Upper lobe of left lung (tissue), 4 donors: ENCODE results near the gene SCYL2.

Source experiments
- CTCF ChIP-seq, 6 experiments: fragments of 450-650 bp in 4 of 6; fragments of 200-600 bp in 2 of 6; sonication (generic) in 2 of 6; IDR thresholded peaks; one replicate each; pipeline ENCODE4 v1.5.1; 2016 to 2019; ENCODE audit warnings: antibody characterized with exemption in 6 of 6
- POLR2A ChIP-seq, 4 donors: fragments of 450-650 bp; IDR thresholded peaks; one replicate each; pipeline ENCODE4 v1.5.1; 2016 to 2017; ENCODE audit warnings: antibody characterized with exemption in 4 of 4, mild to moderate bottlenecking in 2 of 4
- POLR2AphosphoS5 ChIP-seq, 2 donors: sonication (generic); formaldehyde crosslinking; IDR thresholded peaks; one replicate each; pipeline ENCODE4 v1.5.1; 2017; ENCODE audit warnings: antibody characterized with exemption in 2 of 2

GRCh38 chr12:100258127-100258526 is 8.8 kb upstream of the SCYL2 start:
- TF ChIP-seq POLR2A (IDR thresholded peaks at IDR 0.05) (no peak), CTCF (IDR thresholded peaks at IDR 0.05) (no peak), POLR2AphosphoS5 (IDR thresholded peaks at IDR 0.05) (no peak)
